Measurements from ENCODE around the gene PIGX. TPM values are rescaled to one million over a fixed set of nuclear protein-coding genes. Genes with fewer than 3 reads are reported as not detected.

The PIGX gene
- total RNA-seq, 1 donor from 2014 or later = 17.8 TPM

GRCh38 chr3:196688349-196688748, 23.8 kb upstream of the PIGX start:
- DNase-seq (ENCODE audit: low read depth) = no peak
- no peak for TF ChIP-seq CTCF (IDR thresholded peaks at IDR 0.05; ENCODE audit: insufficient read depth, low read length, poor library complexity, severe bottlenecking)
- Histone ChIP-seq H3K36me3 (ENCODE audit: control insufficient read depth, insufficient read depth, low read length) (no peaks in the 10 kb centered on the region), H3K27me3 (ENCODE audit: control insufficient read depth, insufficient read depth, low read length) (no peaks in the 10 kb centered on the region), H3K4me3 (ENCODE audit: low read depth, low read length) (no peak overlapping the region)

- no peaks in the 10 kb centered on the region for H3K27me3 ChIP-seq (ENCODE audit: control insufficient read depth, insufficient read depth, low read length)
- TF ChIP-seq CTCF (IDR thresholded peaks at IDR 0.05; ENCODE audit: insufficient read depth, low read length, poor library complexity, severe bottlenecking) = no peak
- DNase-seq (ENCODE audit: low read depth) = no peak
- no peak overlapping the region for H3K4me3 ChIP-seq (ENCODE audit: low read depth, low read length)
- no peaks in the 10 kb centered on the region for H3K36me3 ChIP-seq (ENCODE audit: control insufficient read depth, insufficient read depth, low read length)
These were observed 22.1 kb upstream of the PIGX start for GRCh38 chr3:196689941-196690660.

GRCh38 chr3:196691386-196691785, 20.8 kb upstream of the PIGX start:
- Histone ChIP-seq H3K4me3 (ENCODE audit: low read depth, low read length) (no peak overlapping the region), H3K36me3 (ENCODE audit: control insufficient read depth, insufficient read depth, low read length) (no peaks in the 10 kb centered on the region), H3K27me3 (ENCODE audit: control insufficient read depth, insufficient read depth, low read length) (no peaks in the 10 kb centered on the region)
- no peak for DNase-seq (ENCODE audit: low read depth)
- no peak for TF ChIP-seq CTCF (IDR thresholded peaks at IDR 0.05; ENCODE audit: insufficient read depth, low read length, poor library complexity, severe bottlenecking)

- no peak for DNase-seq (ENCODE audit: low read depth)
These were observed 18.0 kb upstream of the PIGX start for GRCh38 chr3:196694202-196694638.

GRCh38 chr3:196694941-196695848, 17.0 kb upstream of the PIGX start:
- H3K27me3 ChIP-seq (ENCODE audit: control insufficient read depth, insufficient read depth, low read length) = no peaks in the 10 kb centered on the region
- no peaks in the 10 kb centered on the region for H3K36me3 ChIP-seq (ENCODE audit: control insufficient read depth, insufficient read depth, low read length)
- no peak for TF ChIP-seq CTCF (IDR thresholded peaks at IDR 0.05; ENCODE audit: insufficient read depth, low read length, poor library complexity, severe bottlenecking)
- DNase-seq (ENCODE audit: low read depth) = no peak
- H3K4me3 ChIP-seq (ENCODE audit: low read depth, low read length) = no peak overlapping the region

More at GRCh38 chr3:196694202-196694638, 18.0 kb upstream of the PIGX start:
- no peak for TF ChIP-seq CTCF (IDR thresholded peaks at IDR 0.05; ENCODE audit: insufficient read depth, low read length, poor library complexity, severe bottlenecking)
- Histone ChIP-seq H3K36me3 (ENCODE audit: control insufficient read depth, insufficient read depth, low read length) (no peaks in the 10 kb centered on the region), H3K4me3 (ENCODE audit: low read depth, low read length) (no peak overlapping the region), H3K27me3 (ENCODE audit: control insufficient read depth, insufficient read depth, low read length) (no peaks in the 10 kb centered on the region)

All from kidney epithelial cell (primary cell).